ENCODE results near the gene KLHDC8A. TPM values are rescaled to one million over a fixed set of nuclear protein-coding genes. Genes with fewer than 3 reads are reported as not detected.

KLHDC8A gene
- total and polyA plus RNA-seq, 7 experiments from 2014 or later: not detected

- Mint-ChIP-seq H3K27ac (peak overlapping the region; percentile 72 to 99 (median 92)), H3K27me3 (peaks cover 0 to 8% (median 0%) of the 10 kb centered on the region in 5 donors), H3K4me3 (peak overlapping the region; percentile 91 to 100 (median 98)), H3K4me1 (peaks cover 48 to 73% (median 68%) of the 10 kb centered on the region in 7 donors), H3K36me3 (peaks cover 7 to 22% (median 20%) of the 10 kb centered on the region in 5 donors), H3K9me3 (peaks cover 0 to 3% (median 0%) of the 10 kb centered on the region in 11 donors)
- ChIA-PET CTCF (interaction anchor here (0.7 to 21.8 kb wide), 4 partner anchors 14 to 40 kb away, joined by 3 to 955 read pairs (median 4); no protein-coding TSS in a partner anchor), POLR2A (interaction anchor here (0.6 to 28.6 kb wide), 7 partner anchors 15 to 104 kb away, joined by 3 to 1119 read pairs (median 4); no protein-coding TSS in a partner anchor)
- Histone ChIP-seq H3K4me1 (ENCODE audit: control insufficient read depth in 2 of 2, insufficient read depth in 2 of 2, low read length in 2 of 2) (peaks cover 35 to 58% of the 10 kb centered on the region in 2 donors), H3K9me3 (ENCODE audit: control insufficient read depth in 2 of 3, low read length in 3 of 3) (no peaks in the 10 kb centered on the region), H3K4me3 (ENCODE audit: low read length) (peak overlapping the region; percentile 95), H3K36me3 (ENCODE audit: control insufficient read depth in 2 of 3, insufficient read depth in 3 of 3, low read length in 3 of 3) (peaks cover 0 to 18% (median 0%) of the 10 kb centered on the region in 3 experiments), H3K27me3 (ENCODE audit: control insufficient read depth in 2 of 2, insufficient read depth in 2 of 2, low read length in 2 of 2) (no peaks in the 10 kb centered on the region), H3K27ac (ENCODE audit: low read depth, low read length) (peak overlapping the region; percentile 89)
- DNase-seq: peak in 7 of 9 donors; percentile 37 to 56 (median 48)
- ATAC-seq: peak; percentile 17
- intact Hi-C loops (cut with micrococcal nuclease): loop anchor here (2.0 to 5.0 kb wide), 3 partner anchors 35 to 197 kb away; partner anchors contain the start of genes TMCC2 (in 2 of the 2) and RBBP5 (in 1 of the 2)
These were observed 37.4 kb downstream of the KLHDC8A start for GRCh38 chr1:205319081-205320018.

- H3K9me3 Mint-ChIP-seq: peaks cover 0 to 3% (median 0%) of the 10 kb centered on the region in 11 donors
- H3K27me3 Mint-ChIP-seq: peaks cover 0 to 3% (median 0%) of the 10 kb centered on the region in 5 donors
- Histone ChIP-seq H3K27ac (ENCODE audit: low read depth, low read length) (peak overlapping the region; percentile 89), H3K27me3 (ENCODE audit: control insufficient read depth in 2 of 2, insufficient read depth in 2 of 2, low read length in 2 of 2) (no peaks in the 10 kb centered on the region), H3K4me3 (ENCODE audit: low read length) (peak overlapping the region; percentile 95), H3K4me1 (ENCODE audit: control insufficient read depth in 2 of 2, insufficient read depth in 2 of 2, low read length in 2 of 2) (peaks cover 43 to 63% of the 10 kb centered on the region in 2 donors), H3K36me3 (ENCODE audit: control insufficient read depth in 2 of 3, insufficient read depth in 3 of 3, low read length in 3 of 3) (peaks cover 0 to 18% (median 0%) of the 10 kb centered on the region in 3 experiments), H3K9me3 (ENCODE audit: control insufficient read depth in 2 of 3, low read length in 3 of 3) (no peaks in the 10 kb centered on the region)
- DNase-seq: no peak
- ATAC-seq: no peak
- POLR2A ChIA-PET: interaction anchor here (0.6 to 28.6 kb wide), 9 partner anchors 12 to 103 kb away, joined by 3 to 1119 read pairs (median 6); no protein-coding TSS in a partner anchor
- CTCF ChIA-PET: interaction anchor here (1.1 to 21.8 kb wide), 3 partner anchors 15 to 39 kb away, joined by 3 to 955 read pairs (median 4); no protein-coding TSS in a partner anchor
- peaks cover 52 to 75% (median 72%) of the 10 kb centered on the region in 7 donors for H3K4me1 Mint-ChIP-seq
- intact Hi-C loops (cut with micrococcal nuclease): loop anchor here in 1 of 2 donors (5.0 kb wide), 1 partner anchor 91 kb away; the partner anchor contains the start of gene TMCC2
- peak overlapping the region; percentile 51 to 99 (median 92) for H3K27ac Mint-ChIP-seq
- H3K4me3 Mint-ChIP-seq: peak overlapping the region; percentile 90 to 100 (median 96)
- H3K36me3 Mint-ChIP-seq: peaks cover 7 to 25% (median 20%) of the 10 kb centered on the region in 5 donors
These were observed 38.3 kb downstream of the KLHDC8A start for GRCh38 chr1:205318231-205318991.

- Mint-ChIP-seq H3K27me3 (peaks cover 0 to 2% (median 0%) of the 10 kb centered on the region in 5 donors), H3K36me3 (peaks cover 7 to 27% (median 20%) of the 10 kb centered on the region in 5 donors), H3K27ac (peak overlapping the region; percentile 36 to 99 (median 92)), H3K4me1 (peaks cover 60 to 85% (median 78%) of the 10 kb centered on the region in 7 donors), H3K4me3 (peak overlapping the region; percentile 71 to 100 (median 96)), H3K9me3 (peaks cover 0 to 3% (median 0%) of the 10 kb centered on the region in 11 donors)
- Histone ChIP-seq H3K27me3 (ENCODE audit: control insufficient read depth in 2 of 2, insufficient read depth in 2 of 2, low read length in 2 of 2) (no peaks in the 10 kb centered on the region), H3K36me3 (ENCODE audit: control insufficient read depth in 2 of 3, insufficient read depth in 3 of 3, low read length in 3 of 3) (peaks cover 0 to 18% (median 0%) of the 10 kb centered on the region in 3 experiments), H3K4me1 (ENCODE audit: control insufficient read depth in 2 of 2, insufficient read depth in 2 of 2, low read length in 2 of 2) (peaks cover 53 to 73% of the 10 kb centered on the region in 2 donors), H3K9me3 (ENCODE audit: control insufficient read depth in 2 of 3, low read length in 3 of 3) (no peaks in the 10 kb centered on the region), H3K27ac (ENCODE audit: low read depth, low read length) (peak overlapping the region; percentile 89), H3K4me3 (ENCODE audit: low read length) (peak overlapping the region; percentile 95)
- DNase-seq: no peak
- ChIA-PET CTCF (interaction anchor here (0.6 to 21.8 kb wide), 4 partner anchors 8 to 340 kb away, joined by 3 to 955 read pairs (median 5); no protein-coding TSS in a partner anchor), POLR2A (interaction anchor here (0.7 to 28.6 kb wide), 6 partner anchors 10 to 88 kb away, joined by 3 to 1119 read pairs (median 8); no protein-coding TSS in a partner anchor)
- intact Hi-C loops (cut with micrococcal nuclease): loop anchor here in 1 of 2 donors (5.0 kb wide), 1 partner anchor 90 kb away; the partner anchor contains the start of gene TMCC2
- no peak for ATAC-seq
These were observed 39.3 kb downstream of the KLHDC8A start for GRCh38 chr1:205317311-205317917.

- peak overlapping the region; percentile 89 for H3K27ac ChIP-seq (ENCODE audit: low read depth, low read length)
- no peaks in the 10 kb centered on the region for H3K27me3 ChIP-seq (ENCODE audit: control insufficient read depth in 2 of 2, insufficient read depth in 2 of 2, low read length in 2 of 2)
- peaks cover 54 to 79% of the 10 kb centered on the region in 2 donors for H3K4me1 ChIP-seq (ENCODE audit: control insufficient read depth in 2 of 2, insufficient read depth in 2 of 2, low read length in 2 of 2)
- DNase-seq: peak in 1 of 9 donors; percentile 25
- ATAC-seq: no peak
- Mint-ChIP-seq H3K9me3 (peaks cover 0 to 3% (median 0%) of the 10 kb centered on the region in 11 donors), H3K36me3 (peaks cover 9 to 38% (median 27%) of the 10 kb centered on the region in 5 donors), H3K27me3 (peaks cover 0 to 2% (median 0%) of the 10 kb centered on the region in 5 donors), H3K4me3 (peak overlapping the region; percentile 71 to 100 (median 96)), H3K4me1 (peaks cover 70 to 89% (median 84%) of the 10 kb centered on the region in 7 donors), H3K27ac (peak overlapping the region; percentile 66 to 99 (median 92))
- no peaks in the 10 kb centered on the region for H3K9me3 ChIP-seq (ENCODE audit: control insufficient read depth in 2 of 3, low read length in 3 of 3)
- H3K36me3 ChIP-seq (ENCODE audit: control insufficient read depth in 2 of 3, insufficient read depth in 3 of 3, low read length in 3 of 3): peaks cover 6 to 27% (median 10%) of the 10 kb centered on the region in 3 experiments
- ChIA-PET POLR2A (interaction anchor here (0.6 to 28.6 kb wide), 5 partner anchors 10 to 36 kb away, joined by 3 to 1119 read pairs (median 3); no protein-coding TSS in a partner anchor), CTCF (interaction anchor here (2.3 to 21.8 kb wide), 2 partner anchors 9 to 37 kb away, joined by 7 to 955 read pairs; no protein-coding TSS in a partner anchor)
- intact Hi-C loops (cut with micrococcal nuclease): loop anchor here in 1 of 2 donors (5.0 kb wide), 1 partner anchor 89 kb away; the partner anchor contains the start of gene TMCC2
- peak overlapping the region; percentile 95 for H3K4me3 ChIP-seq (ENCODE audit: low read length)
These were observed 40.6 kb downstream of the KLHDC8A start for GRCh38 chr1:205316161-205316566.

GRCh38 chr1:205315008-205315618 lies 41.6 kb downstream of the KLHDC8A start:
- Mint-ChIP-seq H3K9me3 (peaks cover 0 to 3% (median 0%) of the 10 kb centered on the region in 11 donors), H3K36me3 (peaks cover 12 to 40% (median 26%) of the 10 kb centered on the region in 5 donors), H3K27ac (peak overlapping the region; percentile 89 to 99 (median 96)), H3K27me3 (peaks cover 0 to 2% (median 0%) of the 10 kb centered on the region in 5 donors), H3K4me3 (peak overlapping the region; percentile 86 to 100 (median 92)), H3K4me1 (peaks cover 76 to 98% (median 92%) of the 10 kb centered on the region in 7 donors)
- intact Hi-C loops (cut with micrococcal nuclease): loop anchor here in 1 of 2 donors (5.0 kb wide), 1 partner anchor 88 kb away; the partner anchor contains the start of gene TMCC2
- ChIA-PET CTCF (interaction anchor here (2.0 to 21.8 kb wide), 3 partner anchors 10 to 36 kb away, joined by 5 to 955 read pairs (median 28); no protein-coding TSS in a partner anchor), POLR2A (interaction anchor here (0.6 to 28.6 kb wide), 7 partner anchors 8 to 35 kb away, joined by 3 to 1119 read pairs (median 7); no protein-coding TSS in a partner anchor)
- H3K4me1 ChIP-seq (ENCODE audit: control insufficient read depth in 2 of 2, insufficient read depth in 2 of 2, low read length in 2 of 2): peaks cover 60 to 88% of the 10 kb centered on the region in 2 donors
- ATAC-seq (no peak), DNase-seq (no peak)
- H3K27ac ChIP-seq (ENCODE audit: low read depth, low read length): peak overlapping the region; percentile 89
- H3K9me3 ChIP-seq (ENCODE audit: control insufficient read depth in 2 of 3, low read length in 3 of 3): no peaks in the 10 kb centered on the region
- H3K27me3 ChIP-seq (ENCODE audit: control insufficient read depth in 2 of 2, insufficient read depth in 2 of 2, low read length in 2 of 2): no peaks in the 10 kb centered on the region
- H3K36me3 ChIP-seq (ENCODE audit: control insufficient read depth in 2 of 3, insufficient read depth in 3 of 3, low read length in 3 of 3): peaks cover 16 to 29% (median 18%) of the 10 kb centered on the region in 3 experiments
- H3K4me3 ChIP-seq (ENCODE audit: low read length): peak overlapping the region; percentile 11
